Measurements from ENCODE around the gene CES3. TPM values are rescaled to one million over a fixed set of nuclear protein-coding genes. Genes with fewer than 3 reads are reported as not detected.
A peak's percentile ranks its signal among the peaks of the same experiment; 100 is the strongest.
"Not testable (repeated sequence)": the region's sequence is repeated elsewhere in the genome, so short reads cannot be mapped to it uniquely, and the experiment has no call there.

The CES3 gene
- total RNA-seq, 2 experiments from 2014 or later = 1.6 to 3.0 TPM

DNA sequence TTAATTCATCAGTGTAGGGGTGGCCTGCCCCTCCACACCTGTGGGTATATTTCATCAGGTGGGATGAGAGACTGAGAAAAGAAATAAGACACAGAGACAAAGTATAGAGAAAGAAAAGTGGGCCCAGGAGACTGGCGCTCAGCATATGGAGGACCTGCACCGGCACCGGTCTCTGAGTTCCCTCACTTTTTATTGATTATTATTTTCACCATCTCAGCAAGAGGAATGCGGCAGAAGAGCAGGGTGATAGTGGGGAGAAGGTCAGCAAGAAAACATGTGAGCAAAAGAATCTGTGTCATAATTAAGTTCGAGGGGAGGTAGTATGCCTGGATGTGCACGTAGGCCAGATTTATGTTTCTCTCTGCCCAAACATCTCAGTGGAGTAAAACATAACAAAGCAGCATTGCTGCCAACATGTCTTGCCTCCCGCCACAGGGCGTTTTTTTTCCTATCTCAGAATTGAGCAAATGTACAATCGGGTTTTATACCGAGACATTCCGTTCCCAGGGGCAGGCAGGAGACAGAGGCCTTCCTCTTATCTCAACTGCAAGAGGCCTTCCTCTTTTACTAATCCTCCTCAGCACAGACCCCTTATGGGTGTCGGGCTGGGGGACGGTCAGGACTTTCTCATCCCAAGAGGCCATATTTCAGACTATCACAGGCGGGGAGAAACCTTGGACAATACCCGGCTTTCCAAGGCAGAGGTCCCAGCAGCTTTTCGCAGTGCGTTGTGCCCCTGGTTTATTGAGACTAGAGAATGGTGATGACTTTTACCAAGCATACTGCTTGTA, 5.5 kb upstream of the CES3 start:
- POLR2A ChIA-PET; H3K27ac Mint-ChIP-seq; H3K4me1 Mint-ChIP-seq (ENCODE audit: low read depth); intact Hi-C loops (cut with micrococcal nuclease); H3K36me3 Mint-ChIP-seq; H3K9me3 Mint-ChIP-seq; H3K4me3 Mint-ChIP-seq; DNase-seq: not testable (repeated sequence)
- H3K27me3 Mint-ChIP-seq = peaks cover 21% of the 10 kb centered on the region
- CTCF ChIA-PET = interaction anchor here (0.7 to 5.8 kb wide), 2 partner anchors 199 to 230 kb away, joined by 3 to 50 read pairs; no protein-coding TSS in a partner anchor

DNA sequence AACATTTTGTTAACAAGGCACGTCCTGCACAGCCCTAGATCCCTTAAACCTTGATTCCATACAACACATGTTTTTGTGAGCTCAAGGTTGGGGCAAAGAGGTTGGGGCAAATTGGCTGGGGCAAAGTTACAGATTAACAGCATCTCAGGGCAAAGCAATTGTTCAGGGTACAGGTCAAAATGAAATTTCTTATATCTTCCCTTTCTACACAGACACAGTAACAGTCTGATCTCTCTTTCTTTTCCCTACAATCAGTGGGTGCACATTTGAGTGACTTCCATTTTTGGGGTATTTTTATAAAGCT, 5.0 kb upstream of the CES3 start:
- H3K27ac Mint-ChIP-seq; POLR2A ChIA-PET; H3K4me1 Mint-ChIP-seq (ENCODE audit: low read depth); H3K36me3 Mint-ChIP-seq; intact Hi-C loops (cut with micrococcal nuclease); DNase-seq; H3K9me3 Mint-ChIP-seq; H3K4me3 Mint-ChIP-seq: not testable (repeated sequence)
- H3K27me3 Mint-ChIP-seq = peaks cover 19% of the 10 kb centered on the region
- CTCF ChIA-PET = interaction anchor here (0.7 to 5.8 kb wide), 2 partner anchors 198 to 230 kb away, joined by 3 to 50 read pairs; no protein-coding TSS in a partner anchor

DNA sequence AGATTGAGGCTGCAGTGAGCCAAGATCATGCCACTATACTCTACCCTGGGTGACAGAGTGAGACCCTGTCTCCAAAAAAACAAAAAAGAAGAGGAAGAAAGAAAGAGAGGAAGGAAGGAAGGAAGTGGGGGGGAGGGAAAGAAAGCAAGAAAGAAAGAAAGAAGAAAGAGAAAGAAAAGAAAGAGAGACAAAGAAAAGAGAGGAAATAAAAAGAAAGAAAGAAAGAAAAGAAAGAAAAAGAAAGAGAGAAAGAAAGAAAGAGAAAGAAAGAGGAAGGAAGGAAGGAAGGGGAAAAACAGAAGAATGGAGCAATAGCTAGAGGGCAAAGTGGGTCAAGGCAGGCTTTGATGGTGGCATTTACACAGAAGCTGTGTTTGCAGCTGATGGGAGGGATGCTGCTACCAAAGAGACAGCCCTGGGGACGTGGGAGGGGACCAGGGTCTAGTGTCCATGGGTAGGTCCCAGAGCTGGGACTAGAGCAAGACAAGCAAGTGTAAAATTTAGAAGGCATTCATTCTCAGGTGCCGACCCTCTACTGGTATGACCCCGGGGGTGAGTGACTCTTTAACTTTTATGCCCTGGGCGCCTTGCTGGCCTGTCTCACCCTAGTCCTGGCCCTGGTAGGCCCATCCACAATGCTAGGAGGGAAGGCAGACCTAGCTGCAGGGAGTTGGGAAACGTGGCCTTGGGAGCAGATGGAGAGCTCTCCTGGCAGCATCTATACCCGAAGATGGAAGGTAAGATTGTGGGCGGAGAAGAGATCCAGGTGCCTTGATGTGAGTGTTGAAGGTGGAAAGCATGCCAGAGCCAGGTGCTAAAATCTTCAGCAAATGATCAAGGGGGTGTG, 2.0 kb upstream of the CES3 start:
- intact Hi-C loops (cut with micrococcal nuclease) = no loop called here
- Mint-ChIP-seq H3K27me3 (peaks cover under 1% of the 10 kb centered on the region), H3K27ac (no peak overlapping the region), H3K9me3 (no peaks in the 10 kb centered on the region), H3K4me3 (no peak overlapping the region), H3K36me3 (no peaks in the 10 kb centered on the region), H3K4me1 (ENCODE audit: low read depth) (peaks cover 18% of the 10 kb centered on the region)
- no peak for DNase-seq
- CTCF ChIA-PET = interaction anchor here (0.7 to 5.8 kb wide), 9 partner anchors 12 to 469 kb away, joined by 3 to 50 read pairs (median 3); partner anchors contain the start of gene B3GNT9
- POLR2A ChIA-PET = interaction anchor here (1.0 kb wide), 1 partner anchor 117 kb away, joined by 4 read pairs; no protein-coding TSS in a partner anchor

DNA sequence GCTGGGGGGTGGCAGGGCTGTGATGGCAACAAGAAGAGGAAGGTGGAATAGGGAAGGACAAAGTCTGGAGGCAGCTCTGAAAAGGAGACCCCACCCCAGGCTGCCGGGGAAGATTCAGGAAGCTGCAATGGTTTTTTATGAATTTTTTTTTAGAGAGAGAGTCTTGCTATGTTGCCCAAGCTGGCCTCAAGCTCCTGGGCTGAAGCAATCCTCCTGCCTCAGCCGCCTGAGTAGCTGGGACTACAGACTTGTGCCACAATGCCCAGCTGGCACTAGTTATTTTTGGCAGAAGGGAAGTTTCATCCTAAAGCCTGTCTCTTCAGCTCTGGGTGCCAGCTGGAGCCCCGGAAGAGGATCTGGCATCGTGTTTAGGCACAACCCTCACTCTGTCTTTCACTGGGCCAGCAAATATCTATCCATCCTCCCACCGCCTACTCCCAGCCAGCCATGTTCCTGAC, 1.3 kb upstream of the CES3 start:
- H3K4me3 Mint-ChIP-seq = no peak overlapping the region
- no peak overlapping the region for H3K27ac Mint-ChIP-seq
- H3K9me3 Mint-ChIP-seq = no peaks in the 10 kb centered on the region
- H3K36me3 Mint-ChIP-seq = no peaks in the 10 kb centered on the region
- CTCF ChIA-PET = interaction anchor here (0.9 to 5.8 kb wide), 12 partner anchors 9 to 488 kb away, joined by 3 to 50 read pairs (median 6); no protein-coding TSS in a partner anchor
- POLR2A ChIA-PET = interaction anchor here (1.0 kb wide), 1 partner anchor 116 kb away, joined by 4 read pairs; no protein-coding TSS in a partner anchor
- DNase-seq = no peak
- intact Hi-C loops (cut with micrococcal nuclease) = no loop called here
- no peaks in the 10 kb centered on the region for H3K27me3 Mint-ChIP-seq
- H3K4me1 Mint-ChIP-seq (ENCODE audit: low read depth) = peaks cover 18% of the 10 kb centered on the region

DNA sequence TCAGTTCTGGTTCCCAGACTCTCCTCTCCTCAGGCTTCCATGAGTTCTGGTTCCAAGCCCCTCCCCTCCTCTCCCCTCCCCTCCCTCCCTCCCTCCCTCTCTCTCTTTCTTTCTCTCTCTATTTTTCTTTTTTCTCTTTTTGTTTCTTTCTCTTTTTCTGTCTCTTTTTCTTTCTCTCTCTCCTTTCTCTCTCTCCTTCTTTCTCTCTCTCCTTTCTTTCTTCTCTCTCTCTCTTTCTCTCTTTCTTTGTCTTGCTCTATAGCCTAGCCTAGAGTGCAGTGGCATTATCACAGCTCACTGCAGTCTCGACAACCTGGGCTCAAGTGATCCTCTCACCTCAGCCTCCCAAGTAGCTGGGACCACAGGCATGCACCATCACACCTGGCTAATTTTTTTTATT, 796 bp upstream of the CES3 start:
- H3K9me3 Mint-ChIP-seq = no peaks in the 10 kb centered on the region
- H3K36me3 Mint-ChIP-seq = no peaks in the 10 kb centered on the region
- CTCF ChIA-PET = interaction anchor here (0.7 to 5.8 kb wide), 21 partner anchors 9 to 488 kb away, joined by 3 to 50 read pairs (median 5); no protein-coding TSS in a partner anchor
- DNase-seq = no peak
- intact Hi-C loops (cut with micrococcal nuclease) = no loop called here
- H3K4me3 Mint-ChIP-seq = no peak overlapping the region
- H3K4me1 Mint-ChIP-seq (ENCODE audit: low read depth) = peaks cover 18% of the 10 kb centered on the region
- POLR2A ChIA-PET = no interaction called here
- no peak overlapping the region for H3K27ac Mint-ChIP-seq
- H3K27me3 Mint-ChIP-seq = no peaks in the 10 kb centered on the region

DNA sequence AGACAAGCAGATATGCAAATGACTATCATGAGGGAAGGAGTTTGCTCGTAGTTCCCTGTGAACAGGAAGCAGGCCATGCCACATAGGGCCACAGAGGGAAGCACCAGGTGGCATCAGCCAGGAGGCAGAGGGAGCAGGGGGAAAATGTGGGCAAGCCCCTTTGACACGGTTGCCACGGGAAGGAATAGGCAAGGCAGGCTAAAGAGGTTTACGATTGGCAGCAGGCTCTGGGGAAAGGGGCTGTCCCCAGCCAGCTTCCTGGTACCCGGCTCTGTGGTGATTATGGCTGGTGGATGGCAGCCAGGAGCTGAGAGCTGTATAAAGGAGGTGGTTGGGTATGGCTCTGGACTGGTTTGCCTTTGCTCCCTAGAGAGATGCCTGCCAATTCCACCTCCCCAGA, 848 bp downstream of the CES3 start:
- ChIA-PET POLR2A (no interaction called here), CTCF (interaction anchor here (0.7 to 3.8 kb wide), 13 partner anchors 9 to 228 kb away, joined by 3 to 18 read pairs (median 5); partner anchors contain the start of genes B3GNT9, EXOC3L1, FBXL8 and TRADD)
- no peak overlapping the region for H3K4me3 Mint-ChIP-seq

DNA sequence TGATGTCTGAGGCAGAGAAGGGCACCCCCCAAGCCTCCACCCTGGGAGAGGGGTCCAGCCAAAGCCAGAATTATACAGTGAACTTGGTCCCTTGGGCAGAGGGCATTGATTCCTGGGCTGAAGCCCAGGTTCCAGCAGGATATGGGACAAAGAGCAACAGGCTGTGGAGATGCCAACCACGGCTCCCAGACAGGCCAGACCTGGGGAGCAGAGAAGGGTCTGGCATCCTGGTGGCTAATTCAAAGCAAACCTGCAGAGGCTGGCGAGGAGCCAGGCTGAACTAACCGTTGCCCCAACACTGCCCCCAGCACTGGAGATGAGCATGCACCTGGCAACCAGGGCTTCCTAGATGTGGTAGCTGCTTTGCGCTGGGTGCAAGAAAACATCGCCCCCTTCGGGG, 3.0 kb downstream of the CES3 start:
- no peak for DNase-seq
- Mint-ChIP-seq H3K9me3 (no peaks in the 10 kb centered on the region), H3K4me3 (no peak overlapping the region), H3K27ac (no peak overlapping the region), H3K27me3 (no peaks in the 10 kb centered on the region), H3K36me3 (no peaks in the 10 kb centered on the region), H3K4me1 (ENCODE audit: low read depth) (peaks cover 10% of the 10 kb centered on the region)
- CTCF ChIA-PET = interaction anchor here (1.3 to 3.3 kb wide), 2 partner anchors 11 to 191 kb away, joined by 6 to 9 read pairs; no protein-coding TSS in a partner anchor
- intact Hi-C loops (cut with micrococcal nuclease) = no loop called here
- POLR2A ChIA-PET = no interaction called here

More for the DNA sequence above, 848 bp downstream of the CES3 start:
- Mint-ChIP-seq H3K9me3 (no peaks in the 10 kb centered on the region), H3K4me1 (ENCODE audit: low read depth) (peaks cover 18% of the 10 kb centered on the region), H3K27me3 (no peaks in the 10 kb centered on the region), H3K36me3 (no peaks in the 10 kb centered on the region), H3K27ac (no peak overlapping the region)
- intact Hi-C loops (cut with micrococcal nuclease) = no loop called here
- DNase-seq = peak; percentile 46

DNA sequence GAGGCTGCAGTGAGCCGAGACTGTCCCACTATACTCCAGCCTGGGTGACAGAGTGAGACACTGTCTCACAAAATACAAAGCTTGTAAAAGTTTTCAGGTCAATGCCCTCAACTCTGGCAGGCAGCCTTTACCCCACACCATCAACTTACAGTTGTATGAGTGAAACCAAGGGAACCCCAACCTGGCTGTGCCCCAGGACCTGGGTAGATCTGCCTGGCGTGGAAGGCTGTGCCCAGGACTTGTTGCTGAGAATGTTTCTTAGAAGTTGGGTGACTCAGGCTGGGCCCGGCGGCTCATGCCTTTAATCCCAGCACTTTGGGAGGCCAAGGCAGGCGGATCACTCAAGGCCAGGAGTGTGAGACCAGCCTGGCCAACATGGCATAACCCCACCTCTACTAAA, 7.8 kb downstream of the CES3 start:
- intact Hi-C loops (cut with micrococcal nuclease) = no loop called here
- H3K4me3 Mint-ChIP-seq = no peak overlapping the region
- H3K36me3 Mint-ChIP-seq = no peaks in the 10 kb centered on the region
- DNase-seq = no peak
- H3K4me1 Mint-ChIP-seq (ENCODE audit: low read depth) = peaks cover 2% of the 10 kb centered on the region
- ChIA-PET POLR2A (no interaction called here), CTCF (interaction anchor here (1.2 kb wide), 1 partner anchor 8 kb away, joined by 5 read pairs; the partner anchor contains the start of gene CES3)
- H3K9me3 Mint-ChIP-seq = no peaks in the 10 kb centered on the region
- no peaks in the 10 kb centered on the region for H3K27me3 Mint-ChIP-seq
- no peak overlapping the region for H3K27ac Mint-ChIP-seq

DNA sequence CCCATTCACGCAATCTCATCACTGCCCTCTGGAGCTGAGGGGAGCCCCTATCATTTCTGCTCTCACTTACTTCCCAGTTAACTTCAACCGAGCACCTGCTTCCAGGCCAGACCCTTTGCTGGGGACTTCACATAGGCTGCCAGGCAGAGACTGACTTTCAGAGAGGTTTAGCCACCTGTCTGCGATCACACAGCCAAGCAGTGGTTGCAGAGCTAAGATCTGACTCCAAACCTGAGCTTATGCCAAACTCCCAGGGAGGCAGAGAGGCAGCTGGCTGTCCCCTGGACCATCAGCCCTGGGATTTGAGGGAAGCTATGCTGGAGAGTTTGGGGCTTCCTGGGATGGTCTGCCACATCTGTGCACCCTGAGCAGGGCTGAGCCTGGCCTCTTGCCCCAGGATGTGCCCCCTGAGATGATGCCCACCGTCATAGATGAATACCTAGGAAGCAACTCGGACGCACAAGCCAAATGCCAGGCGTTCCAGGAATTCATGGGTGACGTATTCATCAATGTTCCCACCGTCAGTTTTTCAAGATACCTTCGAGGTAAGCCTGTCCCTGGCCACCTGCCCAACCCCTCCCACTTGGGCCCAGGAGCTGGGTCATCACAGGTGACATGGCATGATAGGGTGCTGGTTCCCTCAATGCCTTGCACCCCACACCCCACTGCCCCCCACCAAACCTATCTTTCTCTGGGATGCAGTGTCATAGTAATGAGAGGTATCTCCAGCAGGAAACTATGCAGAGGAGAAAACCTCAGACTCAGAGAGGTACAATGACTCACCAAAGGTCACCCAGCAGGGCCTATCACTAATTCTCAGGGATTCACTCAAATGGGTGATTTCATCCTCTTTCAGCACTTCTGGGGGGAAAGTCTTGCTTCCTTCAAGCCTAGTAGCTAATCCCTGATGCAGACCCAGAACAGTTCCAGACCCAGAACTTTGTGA, 10.0 kb downstream of the CES3 start:
- ChIA-PET POLR2A (no interaction called here), CTCF (interaction anchor here (1.9 to 2.6 kb wide), 3 partner anchors 10 to 214 kb away, joined by 4 to 18 read pairs (median 16); partner anchors contain the start of gene CES3)
- no peak overlapping the region for H3K27ac Mint-ChIP-seq
- no peaks in the 10 kb centered on the region for H3K9me3 Mint-ChIP-seq
- H3K4me1 Mint-ChIP-seq (ENCODE audit: low read depth) = peaks cover 16% of the 10 kb centered on the region
- DNase-seq = no peak
- H3K27me3 Mint-ChIP-seq = no peaks in the 10 kb centered on the region
- no peaks in the 10 kb centered on the region for H3K36me3 Mint-ChIP-seq
- intact Hi-C loops (cut with micrococcal nuclease) = no loop called here
- H3K4me3 Mint-ChIP-seq = no peak overlapping the region

DNA sequence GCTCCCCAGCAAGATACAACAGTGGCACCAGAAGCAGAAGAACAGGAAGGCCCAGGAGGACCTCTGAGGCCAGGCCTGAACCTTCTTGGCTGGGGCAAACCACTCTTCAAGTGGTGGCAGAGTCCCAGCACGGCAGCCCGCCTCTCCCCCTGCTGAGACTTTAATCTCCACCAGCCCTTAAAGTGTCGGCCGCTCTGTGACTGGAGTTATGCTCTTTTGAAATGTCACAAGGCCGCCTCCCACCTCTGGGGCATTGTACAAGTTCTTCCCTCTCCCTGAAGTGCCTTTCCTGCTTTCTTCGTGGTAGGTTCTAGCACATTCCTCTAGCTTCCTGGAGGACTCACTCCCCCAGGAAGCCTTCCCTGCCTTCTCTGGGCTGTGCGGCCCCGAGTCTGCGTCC, 11.9 kb downstream of the CES3 start:
- no peak for DNase-seq

DNA sequence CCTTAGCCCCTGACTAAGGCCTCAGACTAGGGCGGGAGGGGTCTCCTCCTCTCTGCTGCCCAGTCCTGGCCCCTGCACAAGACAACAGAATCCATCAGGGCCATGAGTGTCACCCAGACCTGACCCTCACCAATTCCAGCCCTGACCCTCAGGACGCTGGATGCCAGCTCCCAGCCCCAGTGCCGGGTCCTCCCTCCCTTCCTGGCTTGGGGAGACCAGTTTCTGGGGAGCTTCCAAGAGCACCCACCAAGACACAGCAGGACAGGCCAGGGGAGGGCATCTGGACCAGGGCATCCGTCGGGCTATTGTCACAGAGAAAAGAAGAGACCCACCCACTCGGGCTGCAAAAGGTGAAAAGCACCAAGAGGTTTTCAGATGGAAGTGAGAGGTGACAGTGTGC, 12.7 kb downstream of the CES3 start:
- intact Hi-C loops (cut with micrococcal nuclease) = no loop called here
- Mint-ChIP-seq H3K4me1 (ENCODE audit: low read depth) (peaks cover 30% of the 10 kb centered on the region), H3K27me3 (no peaks in the 10 kb centered on the region), H3K27ac (no peak overlapping the region), H3K9me3 (no peaks in the 10 kb centered on the region), H3K36me3 (no peaks in the 10 kb centered on the region), H3K4me3 (no peak overlapping the region)
- DNase-seq = no peak
- ChIA-PET CTCF (interaction anchor here (0.8 to 1.2 kb wide), 3 partner anchors 13 to 182 kb away, joined by 4 to 5 read pairs (median 5); partner anchors contain the start of gene CES3), POLR2A (no interaction called here)

More for the DNA sequence above, 11.9 kb downstream of the CES3 start:
- intact Hi-C loops (cut with micrococcal nuclease) = no loop called here
- H3K4me1 Mint-ChIP-seq (ENCODE audit: low read depth) = peaks cover 23% of the 10 kb centered on the region
- CTCF ChIA-PET = interaction anchor here (0.8 to 2.6 kb wide), 4 partner anchors 12 to 212 kb away, joined by 4 to 16 read pairs (median 5); partner anchors contain the start of gene CES3
- POLR2A ChIA-PET = interaction anchor here (1.1 kb wide), 1 partner anchor 41 kb away, joined by 3 read pairs; no protein-coding TSS in a partner anchor
- no peaks in the 10 kb centered on the region for H3K9me3 Mint-ChIP-seq
- no peak overlapping the region for H3K4me3 Mint-ChIP-seq
- H3K27me3 Mint-ChIP-seq = no peaks in the 10 kb centered on the region
- H3K36me3 Mint-ChIP-seq = no peaks in the 10 kb centered on the region
- H3K27ac Mint-ChIP-seq = no peak overlapping the region
